Fibroblast of peridontal ligament (primary cell): ENCODE results near the gene NR4A1.
A peak's percentile ranks its signal among the peaks of the same experiment; 100 is the strongest.

Experiments used
- DNase-seq: peaks from one replicate; pipeline ENCODE4 v3.0.0-alpha.2; 2010; ENCODE audit errors: extremely low read depth

Gene NR4A1

GRCh38 chr12:52018433-52019112 lies 32.7 kb upstream of the NR4A1 start:
- no peak for DNase-seq

DNA sequence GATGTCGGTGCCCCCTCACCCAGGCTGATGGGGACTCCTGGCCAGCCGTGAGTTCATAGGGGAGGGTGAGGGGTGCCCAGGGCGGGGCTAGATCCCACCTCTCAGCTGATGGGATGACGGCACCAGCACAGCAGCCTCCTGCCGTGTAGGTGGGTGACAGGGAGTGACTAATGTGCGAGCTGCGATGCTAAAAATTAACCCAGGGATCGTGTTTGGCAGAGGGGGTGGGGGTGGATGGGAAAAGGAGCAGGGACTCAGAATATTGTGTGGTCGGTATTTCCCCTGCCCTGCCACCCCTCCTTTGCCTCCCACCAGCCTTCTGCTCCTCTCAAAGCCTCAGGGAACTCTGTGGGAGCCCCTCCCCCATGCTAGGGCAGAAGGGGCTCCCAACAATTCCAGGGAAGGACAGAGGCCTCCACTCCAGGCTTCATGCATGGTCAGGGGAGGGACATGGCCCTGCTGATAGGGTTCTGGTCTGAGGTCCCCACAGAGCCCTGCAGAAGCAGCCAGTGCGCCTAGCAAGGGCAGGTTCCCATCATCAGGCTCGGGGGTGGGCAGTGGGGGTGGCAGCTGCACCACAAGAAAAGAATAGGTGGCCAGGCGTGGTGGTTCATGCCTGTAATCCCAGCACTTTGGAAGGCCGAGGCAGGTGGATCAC lies 32.0 kb upstream of the NR4A1 start:
- no peak for DNase-seq

GRCh38 chr12:52020539-52021336 lies 30.5 kb upstream of the NR4A1 start:
- peak; percentile 50 for DNase-seq

- DNase-seq, result no peak
These were observed 28.4 kb upstream of the NR4A1 start for GRCh38 chr12:52022841-52023181.

DNA sequence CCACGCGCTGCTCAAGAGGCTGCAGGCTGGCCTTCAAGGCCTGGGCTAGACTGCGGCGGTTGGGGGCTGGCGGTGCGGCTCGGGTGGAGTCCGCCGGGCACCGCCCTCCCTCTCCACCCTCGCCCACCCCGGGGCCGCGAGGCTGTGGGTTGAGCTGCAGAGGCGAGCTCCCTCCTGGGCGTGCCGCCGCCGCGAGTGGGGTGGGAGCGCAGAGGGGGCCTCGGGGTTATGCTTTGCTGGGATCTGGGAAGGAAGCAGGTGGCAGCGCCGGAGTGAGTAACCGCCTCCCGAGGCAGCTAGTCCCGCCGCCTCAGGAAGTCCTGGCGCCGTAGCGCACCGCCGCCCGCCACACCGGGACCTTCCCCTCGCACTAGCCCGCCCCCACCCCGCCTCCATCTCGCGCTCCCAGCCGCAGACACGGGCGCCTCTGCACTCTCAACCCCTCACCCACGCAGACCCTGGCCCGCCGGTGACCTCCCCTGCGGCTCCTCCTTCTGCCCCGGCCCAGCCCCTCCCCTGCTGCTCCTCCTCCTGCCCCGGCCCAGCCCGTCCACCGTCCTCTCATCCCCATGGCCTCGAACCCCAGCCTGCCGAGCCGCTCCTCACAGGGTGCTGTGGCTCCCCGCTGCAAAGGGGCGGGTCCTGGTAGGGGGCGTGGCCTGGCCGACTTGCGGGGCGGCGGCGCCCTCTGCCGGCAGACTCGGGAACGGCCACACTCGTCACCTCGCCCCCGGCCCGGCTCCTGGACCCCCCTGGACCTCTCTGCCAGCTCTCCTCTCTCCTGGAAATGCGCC lies 27.9 kb upstream of the NR4A1 start:
- DNase-seq, result peak; percentile 50

- no peak for DNase-seq
These were observed 27.1 kb upstream of the NR4A1 start for GRCh38 chr12:52023976-52024688.

- DNase-seq, result peak; percentile 30
These were observed 26.4 kb upstream of the NR4A1 start for GRCh38 chr12:52024845-52025230.

DNA sequence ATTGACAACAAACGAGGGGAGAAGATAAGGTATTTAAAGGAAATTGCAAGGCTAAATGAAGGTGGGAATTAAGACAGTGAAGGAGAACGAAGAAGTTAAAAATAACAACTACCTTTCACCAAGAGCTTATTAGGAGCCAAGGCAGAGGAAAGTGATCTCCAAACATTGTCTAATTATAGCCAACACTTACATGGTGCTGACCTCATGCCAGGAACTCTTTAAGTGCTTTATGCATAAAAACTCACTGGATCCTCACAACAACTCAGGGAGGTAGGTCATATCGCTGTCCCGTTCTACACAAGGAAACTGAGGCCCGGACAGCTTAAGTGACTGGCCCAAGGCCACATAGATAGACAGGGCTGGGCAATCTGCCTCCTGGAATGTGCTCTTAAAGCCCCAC lies 25.0 kb upstream of the NR4A1 start:
- DNase-seq, result no peak

DNA sequence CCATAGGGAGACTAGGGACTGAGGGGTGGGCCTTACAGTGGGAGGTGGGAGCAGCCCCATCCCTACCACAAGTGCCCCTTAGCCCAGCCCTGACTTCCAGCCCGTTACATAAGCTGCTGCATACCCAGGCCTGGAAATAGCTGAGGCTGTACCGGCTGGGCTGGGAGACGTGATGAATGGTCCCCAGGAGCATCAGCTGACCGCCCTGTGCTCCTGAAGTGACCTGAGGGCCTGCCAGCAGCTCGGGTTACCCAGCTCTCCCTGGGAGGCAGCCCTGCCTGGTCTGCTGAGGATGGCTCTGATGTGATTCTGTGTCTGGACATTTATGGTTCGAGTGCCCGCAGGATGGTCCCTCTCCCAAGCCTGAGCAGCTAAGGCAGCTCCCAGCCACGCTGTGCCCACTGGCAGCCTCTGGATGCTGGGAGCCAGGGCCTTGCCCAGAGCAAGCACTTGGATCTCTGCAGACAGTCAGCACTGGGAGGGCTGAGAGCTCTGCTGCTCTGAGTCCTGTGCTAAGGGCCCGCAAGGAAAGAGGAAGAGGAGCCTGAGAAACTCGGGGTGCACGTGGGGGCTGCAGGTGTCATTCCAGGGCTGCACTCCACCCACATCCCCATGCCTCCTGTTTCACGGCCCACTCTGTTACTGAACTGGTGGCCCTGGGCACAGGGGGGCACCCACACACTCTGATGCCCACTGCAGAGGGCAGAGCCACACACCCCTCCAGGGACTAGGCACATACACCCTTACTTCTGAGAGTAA lies 24.0 kb upstream of the NR4A1 start:
- DNase-seq, result no peak

DNA sequence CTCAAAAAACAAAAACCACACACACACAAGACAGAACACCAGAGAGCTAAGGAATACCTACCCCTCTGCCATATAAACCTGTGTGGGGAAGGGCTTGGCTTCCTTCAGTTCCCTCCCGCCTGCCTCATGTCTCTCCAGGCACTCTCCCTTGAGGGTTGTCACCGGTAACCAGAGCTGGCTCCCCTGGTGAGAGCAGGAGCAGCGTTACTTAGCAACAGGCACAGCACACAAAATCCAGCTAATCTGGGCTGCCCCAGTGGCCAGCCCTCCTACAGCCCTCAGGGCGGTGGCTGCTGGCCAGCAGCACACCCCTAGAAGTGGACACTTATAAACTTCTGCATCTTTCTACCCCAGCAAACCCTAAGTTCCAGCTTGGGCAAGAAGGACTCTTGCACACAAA lies 21.6 kb upstream of the NR4A1 start:
- DNase-seq, result peak; percentile 33

GRCh38 chr12:52032446-52032803 lies 18.8 kb upstream of the NR4A1 start:
- DNase-seq, result peak; percentile 84

- peak; percentile 95 for DNase-seq
These were observed 18.3 kb upstream of the NR4A1 start for GRCh38 chr12:52032804-52033445.

DNA sequence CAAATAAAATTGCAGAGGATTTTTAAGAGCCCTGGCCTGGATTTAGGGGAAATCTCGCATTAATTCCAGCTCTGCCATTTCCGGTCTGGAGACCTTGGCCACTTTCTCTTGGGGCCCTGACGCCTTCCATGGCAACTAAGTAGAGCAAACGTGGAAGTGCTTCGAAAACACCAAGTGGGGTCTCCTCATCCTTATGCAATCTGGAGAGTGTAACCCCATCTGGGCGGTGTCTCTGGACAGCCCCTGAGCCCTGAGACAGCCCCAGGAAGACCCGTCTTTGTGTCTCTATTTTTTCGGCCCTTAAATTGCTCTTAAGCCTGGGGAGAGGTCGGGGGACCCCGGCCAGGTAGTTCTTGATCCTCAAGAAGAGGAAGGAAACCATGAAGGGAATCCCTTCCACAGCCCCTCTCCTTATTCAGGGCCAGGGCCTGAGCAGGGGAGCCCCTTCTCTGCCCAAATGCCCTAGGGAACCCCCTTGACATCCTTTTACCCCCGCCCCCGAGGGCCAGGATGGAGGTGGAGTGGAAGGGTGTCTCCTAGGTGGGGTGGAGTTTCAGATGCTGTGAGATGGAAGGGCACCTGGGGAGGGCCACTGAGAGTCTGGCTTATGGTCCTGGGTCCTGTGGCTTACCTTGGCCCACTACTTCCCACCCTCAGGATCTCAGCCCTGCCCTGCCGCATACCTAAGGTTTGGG lies 17.6 kb upstream of the NR4A1 start:
- no peak for DNase-seq

DNA sequence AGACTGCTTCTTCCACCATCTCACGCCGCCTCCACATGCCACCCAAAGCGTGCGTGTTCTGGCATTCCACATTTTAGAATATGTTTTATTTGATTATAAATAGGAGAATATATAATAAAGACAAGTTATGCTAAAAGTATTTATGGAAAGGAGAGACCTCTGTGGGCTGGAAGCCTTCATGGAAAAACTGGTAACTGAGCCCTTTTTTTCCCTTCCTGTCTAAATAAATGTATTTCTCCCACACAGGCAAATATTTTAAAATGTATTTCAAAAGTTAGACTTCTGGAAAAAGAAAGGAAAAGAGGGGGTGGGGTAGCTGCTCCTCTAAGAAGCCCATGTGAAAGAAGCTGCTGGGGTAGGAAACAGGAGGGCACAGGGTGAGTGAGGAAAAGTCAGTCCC lies 16.1 kb upstream of the NR4A1 start:
- DNase-seq, result peak; percentile 44

DNA sequence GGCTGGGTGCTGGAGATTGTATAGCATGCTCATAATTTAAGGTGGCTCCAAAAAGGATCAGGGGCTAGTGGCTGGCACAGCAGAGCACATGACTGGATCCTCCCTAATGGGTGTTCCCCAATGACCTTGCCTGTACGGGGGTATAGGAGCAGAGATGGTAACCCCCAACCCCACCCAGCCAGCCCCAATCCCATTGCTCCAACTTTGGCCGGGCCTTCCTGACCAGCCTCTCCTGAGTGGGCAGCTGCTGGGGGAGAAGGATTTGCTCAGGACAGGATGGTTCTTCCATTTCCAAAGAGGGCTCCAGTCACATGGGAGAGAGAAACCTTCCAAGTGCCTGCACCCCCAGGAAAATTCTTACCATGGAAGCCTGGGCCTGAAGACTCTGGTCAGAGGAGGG lies 15.3 kb upstream of the NR4A1 start:
- DNase-seq, result no peak

- peak; percentile 73 for DNase-seq
These were observed 14.6 kb upstream of the NR4A1 start for GRCh38 chr12:52036587-52037171.

- DNase-seq, result peak; percentile 56
These were observed 13.9 kb upstream of the NR4A1 start for GRCh38 chr12:52037248-52037861.

- DNase-seq, result peak; percentile 40
These were observed 12.8 kb upstream of the NR4A1 start for GRCh38 chr12:52038447-52038846.

DNA sequence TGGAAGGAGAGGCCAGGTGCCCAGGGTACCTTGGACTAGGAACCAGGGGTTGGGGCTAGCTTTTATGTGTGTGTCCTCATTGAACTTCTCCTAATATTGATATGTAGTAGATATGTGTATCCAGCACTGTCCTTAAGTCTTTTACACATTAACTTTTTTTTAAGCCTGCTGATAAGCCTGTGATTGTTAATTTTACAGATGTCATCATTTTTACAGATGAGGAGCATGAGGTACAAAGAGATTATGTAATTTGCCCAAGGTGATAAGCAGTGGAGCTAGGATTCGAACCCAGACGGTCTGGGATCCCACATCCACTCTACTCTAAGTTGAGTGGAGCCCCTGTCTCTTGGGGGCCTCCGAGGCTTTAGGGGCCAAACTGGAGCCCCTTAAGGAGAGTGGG lies 10.2 kb upstream of the NR4A1 start:
- DNase-seq, result no peak
